ENCODE measurements around the gene CBX8.
A peak's percentile ranks its signal among the peaks of the same experiment; 100 is the strongest.

Gene CBX8

GRCh38 chr17:79791735-79792161 is 5.1 kb downstream of the CBX8 start:
- DNase-seq: no peak

DNA sequence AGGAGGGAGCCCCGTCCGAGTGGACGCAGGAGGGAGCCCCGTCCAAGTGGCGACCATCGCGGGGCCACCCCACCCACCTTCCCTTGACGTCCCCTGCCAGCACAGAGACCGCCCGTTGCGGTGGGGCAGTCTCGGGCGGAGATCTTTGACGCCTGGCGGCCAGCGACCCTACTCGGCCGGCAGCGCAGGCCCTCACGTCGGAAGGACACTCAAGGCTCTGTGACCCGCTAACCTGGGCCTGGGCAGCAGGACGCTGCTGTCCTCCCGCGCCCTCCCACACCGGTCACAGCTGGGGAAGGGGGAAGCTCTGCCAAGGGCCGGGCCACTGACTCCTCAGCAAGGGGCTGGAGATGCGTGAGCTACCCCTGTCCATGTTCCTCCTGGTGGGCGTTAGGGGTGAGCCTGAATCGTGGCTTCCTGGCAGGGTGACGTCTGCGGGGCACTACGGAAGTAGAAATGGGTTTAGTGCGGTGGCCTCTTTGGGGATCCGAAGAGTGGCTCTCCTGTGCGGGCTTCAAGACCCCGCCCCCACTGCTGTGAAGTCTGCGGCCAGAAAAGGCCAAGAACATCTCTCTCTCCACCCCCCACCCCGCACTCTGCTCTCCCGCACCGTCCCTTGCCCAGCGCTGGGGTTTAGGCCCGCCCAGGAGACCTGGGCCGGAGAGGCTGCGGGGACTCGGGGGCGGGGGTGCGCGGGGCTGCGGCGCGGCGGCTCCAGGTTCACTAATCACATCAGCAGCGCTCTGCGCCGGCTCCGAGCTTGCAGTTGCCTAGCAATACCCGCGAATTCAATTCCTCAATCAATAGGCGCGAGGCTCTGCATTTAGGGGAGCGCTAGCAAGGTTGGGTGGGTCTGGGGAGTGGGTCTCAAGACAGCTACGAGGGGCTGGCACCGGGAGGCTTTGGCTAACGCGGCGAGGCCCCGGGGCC is 5.8 kb downstream of the CBX8 start:
- no peak for DNase-seq

DNA sequence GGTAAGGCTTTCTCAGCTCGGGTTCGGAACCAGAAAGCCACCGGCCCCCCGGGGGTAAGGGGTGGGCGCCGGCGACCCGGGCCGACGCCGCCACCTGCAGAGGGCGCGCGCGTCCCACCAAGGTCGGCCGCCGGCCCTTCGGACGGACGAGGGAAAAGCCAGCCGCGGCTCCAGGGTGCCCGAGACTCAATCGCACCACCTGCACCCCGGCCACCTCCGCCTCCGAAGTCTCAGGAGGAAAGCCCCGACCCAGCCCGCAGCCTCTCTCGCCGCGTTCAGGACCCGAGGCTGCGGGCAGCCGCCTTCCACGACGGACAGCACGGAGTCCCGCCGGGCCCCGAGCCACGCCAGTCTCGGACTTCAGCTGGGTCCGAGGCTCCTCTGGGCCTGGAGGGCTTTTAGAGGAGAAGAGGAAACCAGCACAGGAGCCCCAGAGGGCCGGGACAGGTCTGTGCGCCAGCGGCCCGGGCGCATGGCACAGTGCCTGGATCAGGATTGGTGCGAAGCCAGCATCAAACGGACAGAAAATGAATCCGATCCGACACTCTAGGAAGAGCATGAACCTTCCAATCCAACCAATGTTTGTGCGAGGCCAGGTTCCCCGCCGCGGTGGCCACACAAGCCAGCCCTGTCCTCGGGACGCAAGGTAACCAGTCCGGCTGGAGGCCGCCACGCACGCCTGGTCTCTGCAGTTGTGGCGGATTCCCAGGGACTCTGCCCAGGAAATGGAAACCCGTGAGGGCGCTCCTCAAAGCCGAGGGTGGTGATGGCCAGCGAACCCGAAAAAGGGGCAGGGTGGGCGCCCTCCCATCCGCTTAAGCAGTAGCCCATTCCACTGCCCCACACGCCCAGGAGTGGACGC is 6.7 kb downstream of the CBX8 start:
- no peak for DNase-seq

DNA sequence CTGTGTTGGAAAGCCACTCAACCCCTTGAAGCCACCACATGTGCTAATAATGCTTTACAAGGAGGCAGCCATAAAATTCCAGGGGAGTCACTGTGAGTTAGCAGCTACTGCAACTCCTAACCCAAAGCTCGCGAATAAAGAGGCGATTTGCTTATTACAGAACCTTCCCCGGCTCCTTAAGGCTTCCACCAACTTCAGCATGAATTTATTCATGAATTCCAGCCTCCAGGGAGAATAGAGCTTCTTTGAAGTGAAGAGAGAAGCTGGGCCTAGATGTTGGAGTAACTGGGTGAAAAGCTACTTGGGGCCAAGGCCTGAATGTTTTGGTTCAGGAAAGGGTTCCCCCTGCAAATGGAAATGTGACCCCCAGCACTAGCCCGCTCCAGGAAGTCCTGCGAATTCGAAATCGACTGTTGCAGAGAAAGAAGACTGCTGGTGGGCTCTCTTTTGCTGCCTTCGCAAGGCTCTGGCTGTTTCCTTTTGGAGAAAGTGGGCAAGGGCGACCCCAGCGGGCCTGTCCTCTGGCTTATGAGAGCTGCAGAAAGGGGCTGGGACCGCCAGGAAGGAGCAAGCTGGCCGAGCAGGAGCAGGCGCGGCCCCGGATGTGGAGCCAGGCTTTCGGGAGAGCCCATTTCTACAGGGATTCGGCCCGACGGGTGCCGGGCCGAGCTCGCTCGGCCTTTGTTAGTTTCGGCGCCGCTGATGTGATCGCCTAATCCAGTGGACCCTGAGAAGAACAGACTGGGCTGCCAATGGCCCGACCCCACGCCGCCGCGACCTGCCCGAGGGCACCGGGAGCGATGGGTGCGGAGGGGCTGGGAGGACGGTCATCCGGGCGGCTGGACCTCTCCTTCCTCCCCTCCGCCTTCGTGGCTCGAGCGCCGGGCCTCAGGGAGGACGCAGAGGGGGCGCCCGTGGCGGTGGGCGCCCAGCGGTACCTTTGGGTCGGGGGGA is 7.6 kb downstream of the CBX8 start:
- DNase-seq: no peak

DNA sequence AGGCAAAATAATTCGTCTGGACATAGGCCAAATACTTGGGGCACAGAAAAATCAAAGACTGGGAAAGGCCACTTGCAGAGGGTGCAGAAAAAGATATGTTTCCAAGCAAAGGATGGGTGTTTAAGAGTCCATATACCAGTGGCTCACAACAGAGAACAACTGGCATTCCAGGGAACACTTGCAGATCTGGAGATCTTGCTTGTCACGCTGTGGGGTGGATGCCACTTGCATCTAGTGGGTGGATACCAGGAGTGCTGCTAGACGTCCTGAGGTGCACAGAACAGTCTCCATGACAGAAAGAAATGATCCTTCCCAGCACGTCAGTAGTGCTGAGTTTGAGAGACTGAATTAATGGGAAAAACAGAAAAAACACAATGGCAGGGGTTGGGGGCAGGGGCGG is 8.4 kb downstream of the CBX8 start:
- DNase-seq: no peak

DNA sequence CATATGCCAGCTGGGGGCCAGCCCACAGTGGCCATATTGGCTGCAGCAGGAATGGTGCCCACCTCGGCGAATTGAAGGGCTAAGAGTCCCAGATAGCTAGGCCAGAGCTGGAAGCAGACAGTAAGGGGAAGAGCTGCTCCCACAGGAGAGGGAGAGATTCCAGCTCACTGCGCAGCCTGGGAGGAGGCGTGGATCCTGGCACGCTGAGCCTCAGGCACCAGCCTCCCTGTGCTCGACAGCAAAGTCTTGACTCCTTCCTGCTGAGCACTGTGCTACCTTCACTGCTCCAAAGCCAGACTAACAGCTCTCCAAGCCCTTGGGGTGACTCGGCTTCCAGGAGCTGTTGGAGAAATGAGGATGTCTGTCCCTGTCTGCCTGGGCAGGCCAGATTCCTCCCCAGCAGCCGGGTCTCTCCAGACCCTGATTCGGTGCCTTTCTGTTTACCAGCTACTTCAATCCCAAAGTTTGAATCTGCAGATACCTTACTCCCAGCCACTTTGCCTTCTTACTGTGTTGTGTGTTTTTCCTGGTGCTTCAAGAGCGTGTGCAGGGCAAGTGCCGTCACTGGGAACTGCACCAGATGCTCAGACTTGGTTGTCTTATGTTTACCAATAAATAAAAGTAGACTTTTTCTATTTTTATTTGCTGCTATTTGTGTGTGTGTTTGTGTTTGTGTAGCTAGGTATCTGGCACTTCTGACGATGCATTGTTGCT is 9.8 kb downstream of the CBX8 start:
- no peak for DNase-seq

- DNase-seq: no peak
Observed at GRCh38 chr17:79785900-79786810, 10.7 kb downstream of the CBX8 start.

- no peak for DNase-seq
Observed at GRCh38 chr17:79785017-79785899, 11.6 kb downstream of the CBX8 start.

- no peak for DNase-seq
Observed at GRCh38 chr17:79784353-79785016, 12.4 kb downstream of the CBX8 start.

DNA sequence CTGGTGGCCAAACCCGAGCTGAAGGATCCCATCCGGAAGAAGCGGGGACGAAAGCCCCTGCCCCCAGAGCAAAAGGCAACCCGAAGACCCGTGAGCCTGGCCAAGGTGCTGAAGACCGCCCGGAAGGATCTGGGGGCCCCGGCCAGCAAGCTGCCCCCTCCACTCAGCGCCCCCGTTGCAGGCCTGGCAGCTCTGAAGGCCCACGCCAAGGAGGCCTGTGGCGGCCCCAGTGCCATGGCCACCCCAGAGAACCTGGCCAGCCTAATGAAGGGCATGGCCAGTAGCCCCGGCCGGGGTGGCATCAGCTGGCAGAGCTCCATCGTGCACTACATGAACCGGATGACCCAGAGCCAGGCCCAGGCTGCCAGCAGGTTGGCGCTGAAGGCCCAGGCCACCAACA is 13.0 kb downstream of the CBX8 start:
- no peak for DNase-seq

DNA sequence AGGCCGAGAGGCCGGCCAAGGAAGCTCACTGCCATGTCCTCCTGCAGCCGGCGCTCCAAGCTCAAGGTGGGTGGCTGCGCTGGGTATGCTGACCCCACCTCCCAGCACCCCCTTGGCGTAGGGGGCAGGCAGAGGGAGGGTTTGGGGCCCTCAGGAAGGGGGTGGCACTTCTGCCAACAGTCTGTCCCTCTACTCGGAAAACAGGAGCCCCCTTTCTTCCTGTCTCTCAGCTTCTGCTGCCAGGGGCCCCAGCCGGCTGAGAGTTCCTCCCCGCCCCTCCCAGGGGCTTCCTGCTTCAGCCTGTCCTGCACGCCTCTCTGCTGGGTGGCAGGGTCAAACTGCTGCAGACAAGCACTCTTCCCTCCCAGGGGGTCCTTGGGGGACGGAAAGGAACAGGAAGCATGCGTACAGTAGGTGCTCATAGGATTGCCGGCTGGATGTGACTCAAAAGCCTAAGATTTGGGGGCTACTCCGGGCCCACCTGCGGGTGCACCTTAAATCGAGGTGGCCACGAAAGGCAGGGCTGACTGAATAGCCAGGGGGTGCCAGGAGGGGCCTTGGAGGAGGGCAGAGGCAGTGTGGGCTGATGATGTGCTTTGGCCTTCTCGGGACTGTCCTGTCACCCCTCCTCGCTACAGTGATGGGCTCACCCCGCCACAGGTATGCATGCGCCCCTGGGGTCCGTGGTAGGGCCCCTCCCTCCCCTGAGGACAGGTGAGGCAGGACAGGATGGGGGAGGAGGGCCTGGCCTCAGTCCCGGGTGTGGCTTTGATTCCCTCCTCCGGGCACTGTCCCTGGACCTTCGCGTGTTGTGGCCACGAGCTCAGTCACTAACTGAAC is 14.9 kb downstream of the CBX8 start:
- no peak for DNase-seq

- DNase-seq: no peak
Observed at GRCh38 chr17:79781012-79781650, 15.7 kb downstream of the CBX8 start.

GRCh38 chr17:79779661-79780365 is 17.1 kb downstream of the CBX8 start:
- DNase-seq: no peak

DNA sequence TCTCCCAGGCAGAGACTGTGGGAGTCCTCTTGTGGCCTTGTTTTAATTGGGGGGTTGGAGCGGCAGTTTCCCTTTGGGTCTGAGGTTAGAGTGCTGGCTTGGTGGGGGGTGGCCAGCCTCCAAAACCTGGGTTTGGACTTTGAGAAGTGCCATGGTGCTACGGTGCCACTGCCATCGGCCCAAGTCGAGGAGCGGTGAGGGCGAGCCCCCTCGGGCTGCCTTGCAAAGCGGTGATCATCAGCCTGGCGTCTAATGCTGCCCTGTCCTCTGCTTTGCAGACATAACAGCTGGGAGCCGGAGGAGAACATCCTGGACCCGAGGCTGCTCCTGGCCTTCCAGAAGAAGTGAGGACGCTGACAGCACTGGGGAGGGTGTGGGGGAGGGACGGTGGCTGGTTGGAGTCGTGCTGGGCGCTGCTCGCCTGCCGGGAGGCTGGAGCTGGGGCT is 17.8 kb downstream of the CBX8 start:
- DNase-seq: no peak

DNA sequence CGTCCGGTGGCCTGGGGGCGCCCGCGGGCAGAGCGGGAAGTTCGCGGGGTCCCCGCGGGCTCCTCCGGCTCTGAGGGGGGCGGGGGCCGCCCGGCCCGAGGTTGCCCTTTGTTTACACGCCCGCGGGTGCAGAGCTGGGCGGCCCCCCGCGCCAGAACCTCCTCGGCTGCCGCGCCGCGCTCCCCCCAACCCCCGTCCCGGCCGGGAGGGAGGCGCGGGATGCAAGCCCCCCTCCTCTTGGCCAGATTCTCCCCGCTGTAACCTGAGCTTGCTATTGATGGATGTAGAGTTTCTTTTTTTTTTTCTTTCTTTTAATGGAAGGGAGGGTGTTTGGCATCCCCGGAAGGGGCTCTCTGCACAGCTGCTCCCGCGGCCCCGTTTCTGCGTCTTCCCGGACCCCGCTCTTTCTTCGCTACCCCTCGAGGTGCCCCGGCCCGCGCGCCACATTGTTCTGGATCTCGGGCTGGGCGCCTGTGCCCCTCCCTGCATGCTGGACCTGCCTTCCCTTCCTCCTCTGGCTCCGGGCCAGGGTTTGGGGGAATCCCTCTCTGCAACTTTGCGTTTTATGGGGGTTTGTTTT is 18.3 kb downstream of the CBX8 start:
- no peak for DNase-seq

GRCh38 chr17:79777894-79778503 is 18.9 kb downstream of the CBX8 start, which contains the start of gene CBX2:
CBX2 (plus strand) TSS chr17:79778148; CDS start chr17:79778236, 88 bp downstream.
- DNase-seq: peak; percentile 38
